Lower leg skin (tissue), 3 donors: ENCODE results near the gene DTWD1.

Source experiments
- POLR2A ChIP-seq, 2 donors: fragments of 450-650 bp; IDR thresholded peaks; one replicate each; pipeline ENCODE4 v1.6.1; 2016 to 2017; ENCODE audit warnings: antibody characterized with exemption in 2 of 2, mild to moderate bottlenecking in 1 of 2, moderate library complexity in 1 of 2
- TF ChIP-seq, protein P1 (sequence below), 3 donors: fragments of 450-650 bp; IDR thresholded peaks; one replicate each; pipeline ENCODE4 v1.5.1; 2016; ENCODE audit warnings: antibody characterized with exemption in 3 of 3, mild to moderate bottlenecking in 3 of 3, moderate library complexity in 2 of 3

- TF ChIP-seq, protein P1, sequence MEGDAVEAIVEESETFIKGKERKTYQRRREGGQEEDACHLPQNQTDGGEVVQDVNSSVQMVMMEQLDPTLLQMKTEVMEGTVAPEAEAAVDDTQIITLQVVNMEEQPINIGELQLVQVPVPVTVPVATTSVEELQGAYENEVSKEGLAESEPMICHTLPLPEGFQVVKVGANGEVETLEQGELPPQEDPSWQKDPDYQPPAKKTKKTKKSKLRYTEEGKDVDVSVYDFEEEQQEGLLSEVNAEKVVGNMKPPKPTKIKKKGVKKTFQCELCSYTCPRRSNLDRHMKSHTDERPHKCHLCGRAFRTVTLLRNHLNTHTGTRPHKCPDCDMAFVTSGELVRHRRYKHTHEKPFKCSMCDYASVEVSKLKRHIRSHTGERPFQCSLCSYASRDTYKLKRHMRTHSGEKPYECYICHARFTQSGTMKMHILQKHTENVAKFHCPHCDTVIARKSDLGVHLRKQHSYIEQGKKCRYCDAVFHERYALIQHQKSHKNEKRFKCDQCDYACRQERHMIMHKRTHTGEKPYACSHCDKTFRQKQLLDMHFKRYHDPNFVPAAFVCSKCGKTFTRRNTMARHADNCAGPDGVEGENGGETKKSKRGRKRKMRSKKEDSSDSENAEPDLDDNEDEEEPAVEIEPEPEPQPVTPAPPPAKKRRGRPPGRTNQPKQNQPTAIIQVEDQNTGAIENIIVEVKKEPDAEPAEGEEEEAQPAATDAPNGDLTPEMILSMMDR (IDR thresholded peaks at IDR 0.05): no peak
- no peak for TF ChIP-seq POLR2A (IDR thresholded peaks at IDR 0.05)
Observed at GRCh38 chr15:49693498-49693897, 72.7 kb downstream of the DTWD1 start.
